OCI-LY3 (cell line): Measurements from ENCODE around the gene SEMA6D.

Experiments used
- H2AFZ ChIP-seq: fragments of 200-600, 300-600 bp; shearing (Covaris generic); 2 replicates; pipeline ENCODE4 v1.6.0; 2014; ENCODE audit warnings: antibody characterized with exemption, low read depth, low read length
- H3K27ac ChIP-seq: fragments of 200-600, 300-600 bp; sonication (generic); 2 replicates; pipeline ENCODE4 v1.5.1; 2014; ENCODE audit warnings: mild to moderate bottlenecking, low read length, moderate library complexity, mixed read lengths
- H3K27me3 ChIP-seq: fragments of 200-600, 300-600 bp; sonication (generic); 2 replicates; pipeline ENCODE4 v1.6.1; 2014; ENCODE audit warnings: low read depth, low read length, mixed read lengths
- H3K36me3 ChIP-seq: fragments of 200-600, 300-600 bp; sonication (generic); replicated peaks from 2 replicates; pipeline ENCODE3; 2014; ENCODE audit warnings: low read depth, low read length, mixed read lengths
- H3K4me1 ChIP-seq: fragments of 300-600, 200-600 bp; sonication (generic); 2 replicates; pipeline ENCODE4 v1.6.1; 2014; ENCODE audit warnings: low read length, mixed read lengths
- H3K4me2 ChIP-seq: fragments of 200-600, 300-600 bp; sonication (generic); 2 replicates; pipeline ENCODE4 v1.6.1; 2014; ENCODE audit warnings: low read length, mixed read lengths
- H3K4me3 ChIP-seq: fragments of 300-600, 200-600 bp; sonication (generic); 2 replicates; pipeline ENCODE4 v1.5.1; 2014; ENCODE audit warnings: antibody characterized with exemption, mild to moderate bottlenecking, low read length, moderate library complexity
- H3K79me2 ChIP-seq: fragments of 300-600, 200-600 bp; shearing (Covaris generic); 2 replicates; pipeline ENCODE4 v1.6.1; 2014; ENCODE audit warnings: mild to moderate bottlenecking, low read length, mixed read lengths
- H3K9ac ChIP-seq: fragments of 300-600, 200-600 bp; shearing (Covaris generic); 2 replicates; pipeline ENCODE4 v1.6.0; 2014; ENCODE audit warnings: mild to moderate bottlenecking, low read length, moderate library complexity
- H3K9me3 ChIP-seq: fragments of 200-600, 300-600 bp; shearing (Covaris generic); 2 replicates; pipeline ENCODE4 v1.6.1; 2014; ENCODE audit warnings: low read length, mixed read lengths; ENCODE audit not compliant: insufficient read depth
- H4K20me1 ChIP-seq: fragments of 200-600, 300-600 bp; sonication (generic); 2 replicates; pipeline ENCODE4 v1.6.1; 2016; ENCODE audit warnings: low read length, mixed read lengths; ENCODE audit not compliant: insufficient read depth
- EZH2phosphoT487 ChIP-seq: fragments of 200-600 bp; shearing (Covaris generic); IDR thresholded peaks from 2 replicates; pipeline ENCODE4 v1.6.1; 2018; ENCODE audit warnings: antibody characterized with exemption, mixed run types, low read depth
- TF ChIP-seq, protein P1 (sequence below): fragments of 200-600, 300-600 bp; sonication (generic); IDR thresholded peaks from 2 replicates; pipeline ENCODE4 v1.5.1; 2014; ENCODE audit warnings: antibody characterized with exemption, low read length, low read depth

Gene SEMA6D

DNA sequence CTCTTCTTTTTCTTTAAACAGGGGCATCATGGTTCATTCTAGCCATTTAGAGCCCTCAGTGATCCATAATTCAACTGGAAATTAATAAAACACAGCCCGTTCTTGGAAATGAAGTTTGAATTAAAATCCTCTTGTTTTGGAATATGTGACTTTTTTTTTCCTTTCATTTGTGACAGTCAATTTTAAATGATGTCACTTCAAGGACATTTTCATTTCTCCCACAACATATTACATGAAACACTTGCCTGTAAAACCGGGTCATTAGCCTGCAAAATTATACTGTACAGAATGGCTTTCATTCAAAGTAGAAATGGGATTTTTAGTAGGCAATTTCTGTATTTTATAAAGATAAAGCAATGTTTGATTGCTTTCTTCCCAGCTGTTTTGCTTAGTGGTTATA lies 789 bp upstream of the SEMA6D start:
- no peak overlapping the region for H3K9ac ChIP-seq
- H3K4me3 ChIP-seq: no peak overlapping the region
- H3K27ac ChIP-seq: no peak overlapping the region
- no peaks in the 10 kb centered on the region for H4K20me1 ChIP-seq
- no peaks in the 10 kb centered on the region for H3K79me2 ChIP-seq
- TF ChIP-seq EZH2phosphoT487: no peak
- TF ChIP-seq, protein P1, sequence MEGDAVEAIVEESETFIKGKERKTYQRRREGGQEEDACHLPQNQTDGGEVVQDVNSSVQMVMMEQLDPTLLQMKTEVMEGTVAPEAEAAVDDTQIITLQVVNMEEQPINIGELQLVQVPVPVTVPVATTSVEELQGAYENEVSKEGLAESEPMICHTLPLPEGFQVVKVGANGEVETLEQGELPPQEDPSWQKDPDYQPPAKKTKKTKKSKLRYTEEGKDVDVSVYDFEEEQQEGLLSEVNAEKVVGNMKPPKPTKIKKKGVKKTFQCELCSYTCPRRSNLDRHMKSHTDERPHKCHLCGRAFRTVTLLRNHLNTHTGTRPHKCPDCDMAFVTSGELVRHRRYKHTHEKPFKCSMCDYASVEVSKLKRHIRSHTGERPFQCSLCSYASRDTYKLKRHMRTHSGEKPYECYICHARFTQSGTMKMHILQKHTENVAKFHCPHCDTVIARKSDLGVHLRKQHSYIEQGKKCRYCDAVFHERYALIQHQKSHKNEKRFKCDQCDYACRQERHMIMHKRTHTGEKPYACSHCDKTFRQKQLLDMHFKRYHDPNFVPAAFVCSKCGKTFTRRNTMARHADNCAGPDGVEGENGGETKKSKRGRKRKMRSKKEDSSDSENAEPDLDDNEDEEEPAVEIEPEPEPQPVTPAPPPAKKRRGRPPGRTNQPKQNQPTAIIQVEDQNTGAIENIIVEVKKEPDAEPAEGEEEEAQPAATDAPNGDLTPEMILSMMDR: no peak
- peaks cover 39% of the 10 kb centered on the region for H3K27me3 ChIP-seq
- no peak overlapping the region for H2AFZ ChIP-seq
- no peak overlapping the region for H3K4me2 ChIP-seq
- no peaks in the 10 kb centered on the region for H3K4me1 ChIP-seq
- no peaks in the 10 kb centered on the region for H3K9me3 ChIP-seq
- H3K36me3 ChIP-seq: no peaks in the 10 kb centered on the region

DNA sequence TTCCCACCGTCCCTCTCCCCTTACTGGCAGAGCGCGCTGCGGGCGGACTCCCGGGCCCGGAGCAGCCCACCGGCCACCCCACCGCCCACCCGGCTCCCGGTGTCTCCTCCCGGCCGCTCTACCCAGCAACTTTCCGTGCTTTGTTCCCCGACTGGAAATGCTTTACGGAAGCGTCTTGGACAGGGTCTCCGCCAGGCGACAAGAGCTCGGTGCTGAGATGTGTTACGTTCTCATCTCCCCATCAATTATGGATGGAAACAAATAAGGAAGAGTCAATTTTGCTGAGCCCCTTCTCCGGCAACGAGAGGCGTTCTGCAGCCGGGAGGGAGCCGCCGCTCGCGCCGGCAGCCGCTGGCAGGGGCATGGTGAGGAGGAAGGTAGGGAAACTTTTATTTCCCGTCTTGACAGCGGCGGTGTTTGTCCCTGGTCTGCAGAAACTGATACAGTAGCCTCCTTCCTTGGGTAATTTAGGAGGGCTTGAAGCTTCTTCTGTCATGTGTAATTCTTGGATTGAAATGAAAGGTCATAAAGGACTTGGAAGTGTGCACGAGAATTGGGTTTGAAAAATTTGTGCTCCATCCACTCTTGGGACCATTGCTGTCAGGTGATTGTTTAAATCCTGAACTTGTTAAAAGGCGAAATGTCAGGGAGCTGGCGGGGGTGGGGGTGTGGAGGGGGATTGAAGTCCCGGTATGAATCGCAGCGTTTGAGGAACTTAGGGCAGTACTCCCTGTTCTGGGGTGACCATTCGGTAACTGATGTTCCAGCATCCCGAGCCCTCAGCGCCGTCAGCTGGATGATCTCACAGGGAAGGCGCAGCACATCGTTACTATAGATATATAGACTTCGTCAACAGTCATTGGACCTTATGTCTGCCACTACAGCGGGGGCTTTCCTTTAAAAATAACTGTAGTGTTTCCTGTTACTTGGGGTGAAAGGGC lies 1.5 kb downstream of the SEMA6D start:
- H3K79me2 ChIP-seq: no peaks in the 10 kb centered on the region
- no peak overlapping the region for H3K27ac ChIP-seq
- no peak overlapping the region for H3K4me3 ChIP-seq
- no peaks in the 10 kb centered on the region for H3K9me3 ChIP-seq
- H3K9ac ChIP-seq: no peak overlapping the region
- H4K20me1 ChIP-seq: no peaks in the 10 kb centered on the region
- H3K36me3 ChIP-seq: no peaks in the 10 kb centered on the region
- H3K4me2 ChIP-seq: no peak overlapping the region
- TF ChIP-seq, protein P1: no peak
- TF ChIP-seq EZH2phosphoT487: no peak
- H3K27me3 ChIP-seq: peaks cover 46% of the 10 kb centered on the region
- H3K4me1 ChIP-seq: no peaks in the 10 kb centered on the region
- H2AFZ ChIP-seq: no peak overlapping the region

DNA sequence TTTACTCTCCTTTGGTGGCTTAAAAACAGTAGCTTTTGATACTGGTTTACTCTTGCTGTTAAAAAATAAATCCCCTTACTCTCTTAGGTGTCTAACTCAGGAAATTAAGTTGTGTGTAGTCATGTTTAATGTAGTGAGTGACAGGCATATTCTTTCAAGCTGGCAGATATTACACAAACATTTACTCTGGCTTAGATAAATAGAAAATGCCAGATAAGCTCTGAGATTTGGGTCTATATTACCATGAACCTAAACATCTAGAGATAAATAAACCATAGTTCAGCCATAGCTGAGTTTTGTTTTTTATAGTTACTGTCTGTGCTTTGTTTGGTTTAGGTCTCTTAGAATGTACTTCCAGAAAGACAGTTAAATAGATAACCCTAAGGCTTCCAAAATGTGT lies 2.4 kb downstream of the SEMA6D start:
- TF ChIP-seq, protein P1: no peak
- TF ChIP-seq EZH2phosphoT487: no peak
- H3K4me3 ChIP-seq: no peak overlapping the region
- H3K27me3 ChIP-seq: peaks cover 41% of the 10 kb centered on the region

DNA sequence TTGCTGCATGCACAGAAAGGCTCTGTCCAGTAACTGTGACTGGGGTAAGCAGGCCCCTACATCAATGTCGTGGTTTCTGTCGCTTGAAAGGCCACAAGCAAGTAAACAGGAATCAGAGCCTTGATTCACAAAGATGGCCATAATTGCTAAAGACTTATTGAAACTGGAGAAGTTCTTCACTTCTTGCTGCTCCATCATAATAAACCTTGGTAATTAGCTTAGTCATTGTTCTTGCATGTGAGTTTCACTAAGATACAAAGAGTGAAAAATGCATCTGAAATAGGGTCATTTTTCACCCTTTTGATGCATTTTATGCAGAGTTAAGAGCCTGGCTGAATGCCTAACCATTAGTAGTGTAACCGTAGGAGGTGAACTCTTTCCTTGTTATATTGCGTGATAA lies 3.2 kb downstream of the SEMA6D start:
- Histone ChIP-seq H3K4me1 (no peaks in the 10 kb centered on the region), H3K9me3 (no peaks in the 10 kb centered on the region), H3K4me2 (no peak overlapping the region), H3K79me2 (no peaks in the 10 kb centered on the region), H4K20me1 (no peaks in the 10 kb centered on the region), H3K27me3 (peaks cover 32% of the 10 kb centered on the region), H3K36me3 (no peaks in the 10 kb centered on the region), H2AFZ (no peak overlapping the region), H3K9ac (no peak overlapping the region), H3K4me3 (no peak overlapping the region), H3K27ac (no peak overlapping the region)
- no peak for TF ChIP-seq EZH2phosphoT487
- TF ChIP-seq, protein P1: no peak

More for the DNA sequence above, 2.4 kb downstream of the SEMA6D start:
- H4K20me1 ChIP-seq: no peaks in the 10 kb centered on the region
- H3K4me1 ChIP-seq: no peaks in the 10 kb centered on the region
- no peak overlapping the region for H3K27ac ChIP-seq
- no peaks in the 10 kb centered on the region for H3K36me3 ChIP-seq
- no peak overlapping the region for H3K4me2 ChIP-seq
- no peaks in the 10 kb centered on the region for H3K79me2 ChIP-seq
- no peaks in the 10 kb centered on the region for H3K9me3 ChIP-seq
- no peak overlapping the region for H3K9ac ChIP-seq
- H2AFZ ChIP-seq: no peak overlapping the region
